GM12891 (cell line): Measurements from ENCODE around the gene WNT4.
"Not testable (repeated sequence)": the region's sequence is repeated elsewhere in the genome, so short reads cannot be mapped to it uniquely, and the experiment has no call there.

Experiments used
- POLR2A ChIP-seq: IDR thresholded peaks from 2 replicates; pipeline ENCODE4 v1.6.1; 2011; ENCODE audit warnings: low read depth, low read length, control low read depth
- SPI1 ChIP-seq: IDR thresholded peaks from 2 replicates; pipeline ENCODE4 v1.6.1; 2011; ENCODE audit warnings: low read depth, low read length, control low read depth
- TAF1 ChIP-seq: IDR thresholded peaks from 2 replicates; pipeline ENCODE4 v1.6.1; 2011; ENCODE audit warnings: low read depth, low read length, control low read depth

- TF ChIP-seq POLR2A, TAF1, SPI1: not testable (repeated sequence)
Measured at GRCh38 chr1:22092026-22092768, 50.7 kb downstream of the WNT4 start.
